Mesodermal cell (in vitro differentiated cells): ENCODE data around the gene ADARB2.

Experiments
- H3K27ac ChIP-seq: 2 replicates; pipeline ENCODE4 v1.7.0; 2013; ENCODE audit warnings: mild to moderate bottlenecking, low read depth, low read length, moderate library complexity; ENCODE audit not compliant: severe bottlenecking
- H3K36me3 ChIP-seq: 2 replicates; pipeline ENCODE4 v1.7.1; 2013; ENCODE audit warnings: mild to moderate bottlenecking, low read length, moderate library complexity; ENCODE audit not compliant: control insufficient read depth, insufficient read depth
- H3K4me1 ChIP-seq: one replicate; pipeline ENCODE4 v1.7.1; 2013; ENCODE audit warnings: mild to moderate bottlenecking, low read length; ENCODE audit not compliant: insufficient read depth, control insufficient read depth, poor library complexity, severe bottlenecking
- H3K4me3 ChIP-seq: 2 replicates; pipeline ENCODE4 v1.7.0; 2013; ENCODE audit warnings: low read length, control low read depth, mild to moderate bottlenecking; ENCODE audit not compliant: insufficient read depth, poor library complexity, severe bottlenecking; ENCODE audit errors: extremely low read depth
- H3K9me3 ChIP-seq: 2 replicates; pipeline ENCODE4 v1.7.1; 2013; ENCODE audit warnings: mild to moderate bottlenecking, low read length, moderate library complexity; ENCODE audit not compliant: control insufficient read depth
- WGBS, 2 experiments: methylation state at CpG; one replicate each; pipeline ENCODE4 v1.1.5; 2013; ENCODE audit warnings: missing lambda C conversion rate in 2 of 2; ENCODE audit not compliant: insufficient coverage in 2 of 2; 5-methylcytosine and 5-hydroxymethylcytosine counted together

Gene ADARB2

DNA sequence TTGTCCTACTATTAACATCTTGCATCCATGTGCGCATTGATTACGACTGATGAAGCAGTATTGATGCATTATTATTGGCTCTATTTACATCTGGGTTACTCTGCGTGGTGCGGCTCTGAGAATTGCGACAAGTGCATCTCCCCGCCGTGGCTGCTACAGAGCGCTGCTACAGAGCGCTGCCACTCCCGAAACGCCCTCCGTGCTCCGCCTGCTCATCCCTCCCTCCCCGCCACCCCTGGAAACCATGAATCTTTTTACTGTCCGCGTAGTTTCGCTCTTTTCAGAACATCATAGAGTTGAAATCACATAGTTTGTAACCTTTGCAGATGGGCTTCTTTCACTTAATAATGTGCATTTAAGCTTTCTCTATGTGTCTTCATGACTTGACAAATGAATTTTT, 74.1 kb downstream of the ADARB2 start:
- Histone ChIP-seq H3K36me3 (no peaks in the 10 kb centered on the region), H3K4me1 (no peaks in the 10 kb centered on the region), H3K9me3 (peaks cover 19% of the 10 kb centered on the region), H3K27ac (no peak overlapping the region), H3K4me3 (no peak overlapping the region)
- 93 to 97% methylated on average over 12 to 14 of the region's 17 CpGs for WGBS, 2 experiments

DNA sequence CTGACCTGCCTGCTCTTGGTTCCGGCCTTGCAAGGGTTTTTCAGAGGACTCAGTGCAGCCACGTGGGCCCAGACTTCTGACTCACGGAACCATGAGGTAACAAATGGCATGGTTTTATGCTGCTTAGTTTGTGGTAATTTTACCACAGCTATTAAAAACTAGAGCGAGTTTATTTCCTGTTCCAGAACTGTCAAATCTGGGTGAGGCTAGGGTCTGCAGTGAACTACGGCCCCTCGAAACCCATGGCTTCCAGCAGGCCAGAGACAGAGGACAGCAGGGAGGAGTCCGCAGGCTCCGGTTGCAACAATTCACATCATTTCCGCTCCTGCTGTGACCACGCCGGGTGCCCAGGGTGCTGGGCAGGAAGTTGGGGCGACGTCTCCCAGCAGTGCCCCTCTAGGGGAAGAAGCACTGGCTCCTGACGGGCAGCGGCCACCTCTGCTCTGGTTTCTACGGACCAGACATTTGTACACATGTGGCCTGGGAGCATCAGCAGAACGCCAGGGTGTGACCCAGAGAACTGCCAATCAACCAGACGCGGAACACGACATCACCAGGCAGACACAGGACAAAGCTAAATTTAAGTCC, 74.8 kb downstream of the ADARB2 start:
- H3K4me1 ChIP-seq = no peaks in the 10 kb centered on the region
- H3K9me3 ChIP-seq = peaks cover 19% of the 10 kb centered on the region
- no peak overlapping the region for H3K27ac ChIP-seq
- no peaks in the 10 kb centered on the region for H3K36me3 ChIP-seq
- 88 to 94% methylated on average over 16 to 18 of the region's 20 CpGs for WGBS, 2 experiments
- H3K4me3 ChIP-seq = no peak overlapping the region

DNA sequence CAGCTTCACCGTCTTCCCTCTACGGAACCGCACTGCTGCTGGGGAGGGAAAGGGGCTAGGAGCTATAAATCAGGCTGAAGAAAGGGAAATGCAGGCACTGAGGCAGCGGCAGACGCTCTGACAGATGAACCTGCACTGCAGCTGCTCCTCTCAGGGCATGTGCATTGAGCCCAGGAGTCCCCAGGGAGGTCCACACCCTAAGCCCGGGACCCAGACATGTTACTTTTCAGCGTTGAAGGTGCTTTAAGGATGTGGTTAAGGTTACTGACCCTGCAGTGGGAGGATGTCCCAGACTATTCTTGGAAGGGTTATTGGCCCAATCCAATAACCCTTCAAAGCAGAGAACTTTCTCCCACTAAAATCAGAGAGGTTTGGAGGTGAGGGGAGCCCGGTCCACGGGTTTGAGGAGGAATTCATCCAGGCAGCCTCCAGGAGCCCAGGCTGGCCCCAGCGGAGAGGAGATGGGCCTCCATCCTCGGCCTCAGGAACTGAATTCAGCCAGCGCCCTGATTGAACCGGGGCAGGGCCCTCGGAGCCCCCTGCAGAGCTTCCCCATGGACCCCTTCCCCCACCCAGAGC, 75.4 kb downstream of the ADARB2 start:
- Histone ChIP-seq H3K4me1 (no peaks in the 10 kb centered on the region), H3K4me3 (no peak overlapping the region), H3K27ac (no peak overlapping the region), H3K36me3 (no peaks in the 10 kb centered on the region), H3K9me3 (peaks cover 19% of the 10 kb centered on the region)
- 86 to 91% methylated on average over 8 to 10 of the region's 14 CpGs for WGBS, 2 experiments

DNA sequence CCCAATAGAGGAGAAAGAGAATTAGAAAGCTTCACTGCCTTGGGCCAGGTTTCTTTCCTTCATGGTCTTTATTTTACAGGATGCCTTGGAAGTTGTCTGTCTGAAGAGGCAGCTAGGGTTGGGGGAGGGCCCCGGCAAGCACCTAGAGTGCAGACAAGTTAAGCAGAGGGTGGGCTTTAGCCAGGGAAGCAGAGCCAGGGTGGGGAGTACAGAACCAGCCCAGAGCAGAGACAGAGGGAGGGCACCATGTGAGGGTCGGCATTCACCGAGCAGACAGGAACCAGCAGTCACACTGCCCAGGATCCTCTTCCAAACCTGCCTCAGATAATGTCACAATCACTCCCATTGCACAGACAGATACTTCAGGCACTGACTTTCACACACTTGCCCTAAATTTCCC, 75.9 kb downstream of the ADARB2 start:
- WGBS, 2 experiments = 79 to 83% methylated on average over 1 to 3 of the region's 3 CpGs
- Histone ChIP-seq H3K4me3 (no peak overlapping the region), H3K27ac (peak overlapping the region; percentile 62), H3K4me1 (no peaks in the 10 kb centered on the region), H3K36me3 (no peaks in the 10 kb centered on the region), H3K9me3 (peaks cover 19% of the 10 kb centered on the region)

GRCh38 chr10:1660815-1661214, 76.5 kb downstream of the ADARB2 start:
- 76 to 83% methylated on average over 5 of the region's 5 CpGs for WGBS, 2 experiments
- Histone ChIP-seq H3K27ac (peak overlapping the region; percentile 62), H3K4me1 (no peaks in the 10 kb centered on the region), H3K4me3 (no peak overlapping the region), H3K36me3 (no peaks in the 10 kb centered on the region), H3K9me3 (peaks cover 19% of the 10 kb centered on the region)

DNA sequence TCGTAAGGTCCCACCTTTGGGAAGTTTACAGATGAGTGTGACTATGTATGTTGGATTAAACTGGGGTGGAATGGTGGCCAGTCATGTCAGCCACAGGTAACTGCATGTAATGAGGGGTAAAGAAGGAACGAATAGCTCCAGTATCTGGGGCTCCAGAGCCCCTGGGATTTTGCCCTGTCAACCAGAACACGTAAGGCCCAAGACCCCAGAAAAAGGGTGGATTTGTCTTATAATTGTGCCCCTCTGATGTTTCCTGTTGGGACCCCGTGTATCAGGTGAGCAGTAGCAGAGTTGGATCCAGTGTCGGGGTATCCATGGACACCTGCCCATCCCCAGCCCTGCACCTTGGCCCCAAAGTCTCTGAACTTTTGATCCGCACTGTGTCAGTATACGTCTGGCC, 76.9 kb downstream of the ADARB2 start:
- Histone ChIP-seq H3K27ac (no peak overlapping the region), H3K9me3 (peaks cover 19% of the 10 kb centered on the region), H3K4me3 (no peak overlapping the region), H3K4me1 (no peaks in the 10 kb centered on the region), H3K36me3 (no peaks in the 10 kb centered on the region)
- 86 to 93% methylated on average over 6 to 7 of the region's 7 CpGs for WGBS, 2 experiments

GRCh38 chr10:1659221-1659791, 78.0 kb downstream of the ADARB2 start:
- Histone ChIP-seq H3K4me1 (no peaks in the 10 kb centered on the region), H3K9me3 (peaks cover 19% of the 10 kb centered on the region), H3K27ac (no peak overlapping the region), H3K4me3 (no peak overlapping the region), H3K36me3 (no peaks in the 10 kb centered on the region)
- 89% methylated on average over 20 to 21 of the region's 21 CpGs for WGBS, 2 experiments

DNA sequence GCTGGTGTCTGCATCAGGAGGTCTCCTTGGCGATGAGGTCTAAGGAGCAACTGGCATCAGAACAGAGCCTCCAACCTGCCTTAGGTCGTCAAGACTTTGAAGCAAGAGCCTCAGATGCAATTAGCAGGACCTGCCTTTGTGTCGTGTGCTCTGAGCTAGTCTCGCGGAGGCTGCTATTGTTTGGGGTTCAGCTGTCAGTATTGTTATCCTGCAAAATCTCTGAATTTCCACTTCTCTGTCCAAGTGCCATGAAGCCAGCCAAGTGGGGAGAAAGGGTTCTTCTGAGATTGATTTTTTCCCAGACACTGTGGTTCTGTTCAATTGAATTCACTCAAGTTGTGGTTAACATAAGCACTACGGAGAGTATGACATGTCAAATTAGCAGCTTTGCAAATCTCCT, 78.7 kb downstream of the ADARB2 start:
- H3K9me3 ChIP-seq = peaks cover 19% of the 10 kb centered on the region
- no peak overlapping the region for H3K27ac ChIP-seq
- H3K4me3 ChIP-seq = no peak overlapping the region
- no peaks in the 10 kb centered on the region for H3K36me3 ChIP-seq
- WGBS, 2 experiments = 54 to 84% methylated on average over 3 to 5 of the region's 6 CpGs
- no peaks in the 10 kb centered on the region for H3K4me1 ChIP-seq

GRCh38 chr10:1657479-1657878, 79.8 kb downstream of the ADARB2 start:
- peaks cover 16% of the 10 kb centered on the region for H3K9me3 ChIP-seq
- WGBS, 2 experiments = 69 to 79% methylated on average over 6 to 7 of the region's 7 CpGs
- no peak overlapping the region for H3K27ac ChIP-seq
- H3K4me3 ChIP-seq = no peak overlapping the region
- H3K4me1 ChIP-seq = no peaks in the 10 kb centered on the region
- H3K36me3 ChIP-seq = no peaks in the 10 kb centered on the region

- Histone ChIP-seq H3K4me1 (no peaks in the 10 kb centered on the region), H3K4me3 (no peak overlapping the region), H3K27ac (no peak overlapping the region), H3K9me3 (no peaks in the 10 kb centered on the region), H3K36me3 (no peaks in the 10 kb centered on the region)
- 100% methylated on average over 1 of the region's 3 CpGs; no CpG with 5 or more reads in 1 of the 2 experiments for WGBS, 2 experiments
Observed at GRCh38 chr10:1655367-1655766, 82.0 kb downstream of the ADARB2 start.

DNA sequence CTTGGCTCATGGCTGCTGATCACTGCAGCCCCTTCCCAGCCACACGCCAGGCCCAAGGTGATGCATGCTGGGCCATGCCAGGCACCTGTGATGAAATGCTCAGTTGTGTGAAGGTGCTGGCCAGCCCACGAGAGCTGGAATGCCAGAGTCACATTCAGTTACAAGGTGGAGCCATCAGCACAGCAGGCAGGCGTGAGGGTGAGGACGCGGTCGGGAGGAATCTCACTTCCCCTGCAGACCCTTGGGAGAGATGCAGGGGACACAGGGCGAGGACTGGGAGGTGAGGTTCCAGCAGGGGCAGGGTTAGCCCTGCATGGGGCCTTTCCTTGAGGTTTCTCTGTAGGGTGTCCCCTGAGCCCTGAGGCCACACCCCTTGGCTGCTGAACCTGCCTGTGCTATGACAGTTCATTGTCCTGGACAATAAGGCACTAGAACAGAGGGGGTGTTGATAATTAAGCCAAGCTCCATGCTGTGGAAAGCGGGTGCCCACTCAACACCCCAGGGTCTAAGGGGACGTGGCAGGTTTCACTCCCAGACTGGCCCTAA, 82.4 kb downstream of the ADARB2 start:
- no peaks in the 10 kb centered on the region for H3K9me3 ChIP-seq
- no peak overlapping the region for H3K27ac ChIP-seq
- no peaks in the 10 kb centered on the region for H3K36me3 ChIP-seq
- no peak overlapping the region for H3K4me3 ChIP-seq
- 86 to 89% methylated on average over 8 to 9 of the region's 9 CpGs for WGBS, 2 experiments
- H3K4me1 ChIP-seq = no peaks in the 10 kb centered on the region
